Adrenal gland (tissue), 12 donors: Measurements from ENCODE around the gene DDX41. TPM values are rescaled to one million over a fixed set of nuclear protein-coding genes. Genes with fewer than 3 reads are reported as not detected.

Source experiments
- DNase-seq, 7 donors: peaks; one replicate each; pipeline ENCODE4 v3.0.0-alpha.2; 2019 to 2020
- H3K27ac ChIP-seq, 5 donors: fragments of 200-600 bp; sonication (generic) in 4 of 5; 1 replicate in 3 of 5; 2 replicates in 2 of 5; pipeline versions ENCODE4 v1.5.1 to v1.8.0; 2016 to 2020; ENCODE audit warnings: mild to moderate bottlenecking in 1 of 5
- H3K27me3 ChIP-seq: fragments of 200-600 bp; 2 replicates; pipeline ENCODE4 v1.8.0; 2021
- H3K36me3 ChIP-seq, 2 donors: fragments of 200-600 bp; replicated peaks in 1 of 2; 1 replicate in 1 of 2; 2 replicates in 1 of 2; pipeline versions ENCODE4 v1.5.1 to v1.8.0; 2018 to 2022
- H3K4me1 ChIP-seq, 2 donors: fragments of 200-600 bp; replicated peaks in 1 of 2; 1 replicate in 1 of 2; 2 replicates in 1 of 2; pipeline versions ENCODE4 v1.5.1 to v1.8.0; 2018 to 2021
- H3K4me3 ChIP-seq, 4 donors: fragments of 200-600 bp; sonication (generic) in 3 of 4; one replicate each; pipeline ENCODE4 v1.5.1; 2016 to 2018
- H3K9me3 ChIP-seq, 3 donors: fragments of 200-600 bp; sonication (generic) in 1 of 3; replicated peaks in 1 of 3; 1 replicate in 2 of 3; 2 replicates in 1 of 3; pipeline versions ENCODE4 v1.5.1 to v1.8.0; 2016 to 2021
- CTCF ChIP-seq, 6 experiments: fragments of 450-650 bp in 4 of 6; fragments of 200-600 bp in 2 of 6; sonication (generic) in 1 of 6; IDR thresholded peaks; 1 replicate in 5 of 6; 2 replicates in 1 of 6; pipeline versions ENCODE4 v1.5.1 to v1.8.0; 2016 to 2021; ENCODE audit warnings: antibody characterized with exemption in 6 of 6, mild to moderate bottlenecking in 2 of 6, moderate library complexity in 1 of 6
- POLR2A ChIP-seq, 2 donors: fragments of 450-650 bp; IDR thresholded peaks; one replicate each; pipeline ENCODE4 v1.6.1; 2017; ENCODE audit warnings: antibody characterized with exemption in 2 of 2, mild to moderate bottlenecking in 2 of 2, moderate library complexity in 1 of 2
- WGBS, 4 donors: extraction: QIAGEN DNeasy Blood & Tissue Kit in 2 of 4; methylation state at CpG; one replicate each; pipeline versions ENCODE4 v1.1.5 to v1.1.7; 2013 to 2017; 5-methylcytosine and 5-hydroxymethylcytosine counted together
- intact Hi-C, 2 donors: fragments of 100-400 bp; cut with DNase I; formaldehyde crosslinking; loops; one replicate each; pipeline versions ENCODE4 v1.14.1 to v1.15.0; 2022 to 2023
- polyA plus RNA-seq, 3 donors: library from polyadenylated mRNA; stranded (reverse); fragments of 200-250 nt in 2 of 3; fragments of 350-450 nt in 1 of 3; fragmentation: Illumina TruSeq in 1 of 3; extraction: RNeasy Lipid Tissue Mini Kit (QIAGEN cat#74804) in 1 of 3; gene quantifications; one replicate each; pipeline ENCODE4 v1.2.3, GENCODE V29; 2013 to 2014
- total RNA-seq, 9 donors: library from RNA; depleted of rRNA in 4 of 9; stranded (reverse); fragments of >200 nt in 4 of 9; fragments of 120-200 nt in 1 of 9; fragmentation: NEBNext Ultra II Directional in 1 of 9; extraction: Animal tissue kit (Norgen Biotek cat#: 25700) in 1 of 9; gene quantifications; one replicate each; pipeline versions ENCODE4 v1.1.0 to v1.2.4, GENCODE V29; 2013 to 2023
- donor health status: healthy with polysubstance abuse.
- donor health status: Bipolar disorder and iron deficiency.
- donor health status: DM: yes; HTN: yes; CAD: no.
- donor health status: DM: no; HTN: no; CAD: no.
- donor health status: DM: no; HTN: no; CAD: no.
- donor health status: DM: yes; HTN: yes; CAD: no.

DDX41 gene
- total and polyA plus RNA-seq, 12 donors = 47.0 to 180 (median 116) TPM

DNA sequence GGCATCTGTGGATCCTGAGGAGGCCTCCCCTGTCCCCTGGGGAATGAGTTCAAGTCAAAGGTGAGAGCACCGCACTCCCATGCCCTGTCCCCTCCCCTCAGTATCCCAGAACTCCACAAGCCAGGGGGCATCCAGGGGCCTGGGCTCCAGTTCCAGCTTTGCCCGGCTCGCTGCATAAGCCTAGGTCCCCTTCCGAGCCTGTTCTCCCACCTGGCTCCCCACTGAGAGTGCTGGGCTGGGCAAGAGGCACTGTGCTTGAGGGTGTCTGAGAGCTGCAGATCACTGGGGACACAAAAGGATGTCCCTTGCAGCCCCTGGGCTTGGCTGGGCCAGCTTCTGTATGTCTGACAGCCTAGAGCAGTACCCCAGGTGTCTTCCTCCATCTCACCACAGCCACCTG is 11.7 kb downstream of the DDX41 start:
- no peak for DNase-seq
- TF ChIP-seq CTCF (IDR thresholded peaks at IDR 0.05) (no peak), POLR2A (IDR thresholded peaks at IDR 0.05) (no peak)
- Histone ChIP-seq H3K27me3 (no peaks in the 10 kb centered on the region), H3K4me3 (no peak overlapping the region), H3K4me1 (peaks cover 0 to 5% of the 10 kb centered on the region in 2 donors), H3K27ac (no peak overlapping the region), H3K9me3 (no peaks in the 10 kb centered on the region), H3K36me3 (no peaks in the 10 kb centered on the region)
- 84 to 95% (median 91%) methylated on average over 3 to 4 of the region's 4 CpGs for WGBS, 4 donors
- intact Hi-C loops = no loop called here

DNA sequence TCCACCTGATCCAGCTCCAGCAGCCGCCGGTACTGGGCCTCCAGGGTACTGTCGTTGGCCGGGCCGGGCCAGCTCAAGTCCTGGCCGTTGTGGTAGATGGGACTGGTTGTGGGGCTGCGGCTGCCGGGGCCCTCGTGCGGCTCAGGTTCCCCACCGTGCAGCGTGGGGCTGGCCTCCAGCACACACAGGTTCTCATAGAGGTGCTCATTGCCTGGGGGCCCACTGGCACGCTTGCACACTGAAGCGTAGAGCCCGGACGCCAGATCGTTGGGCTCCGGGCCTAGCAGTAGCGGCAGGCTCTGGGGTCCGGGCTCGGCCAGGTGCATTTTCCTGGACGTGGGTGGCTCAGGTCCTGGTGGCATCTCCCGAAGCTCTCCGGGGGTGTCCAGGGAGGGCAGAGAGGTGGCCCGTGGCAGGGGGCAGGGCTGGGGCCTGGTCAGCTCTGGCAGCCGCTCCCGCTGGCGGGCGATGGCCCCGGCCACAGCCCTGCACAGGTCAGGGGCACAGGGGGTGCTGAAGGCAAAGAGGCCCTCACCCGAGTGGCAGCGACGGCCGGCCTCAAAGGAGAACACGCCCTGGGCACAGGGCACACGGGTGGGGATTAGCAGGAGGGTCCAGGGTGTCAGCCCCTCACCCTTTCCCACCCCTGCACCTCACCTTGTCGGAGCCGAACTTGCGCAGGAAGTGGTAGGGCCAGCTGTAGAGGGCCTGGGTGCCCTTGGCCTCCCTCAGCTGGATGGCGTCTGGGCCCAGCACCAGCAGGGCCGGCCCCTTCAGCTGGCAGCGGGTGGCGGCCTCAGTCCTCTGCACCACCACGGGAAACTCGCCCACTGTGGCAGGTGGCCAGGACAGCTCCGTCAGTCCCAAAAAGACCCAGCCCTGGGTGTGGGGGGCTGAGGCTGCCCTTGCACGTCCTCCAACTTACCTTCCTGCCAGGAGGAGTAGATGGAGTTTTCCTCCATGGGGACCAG is 12.4 kb downstream of the DDX41 start:
- intact Hi-C loops = loop anchor here (5.0 kb wide), 2 partner anchors 47 to 112 kb away; no protein-coding TSS in a partner anchor
- Histone ChIP-seq H3K27ac (no peak overlapping the region), H3K9me3 (no peaks in the 10 kb centered on the region), H3K27me3 (no peaks in the 10 kb centered on the region), H3K4me3 (no peak overlapping the region), H3K4me1 (peaks cover 0 to 5% of the 10 kb centered on the region in 2 donors), H3K36me3 (no peaks in the 10 kb centered on the region)
- DNase-seq = no peak
- 69 to 91% (median 88%) methylated on average over 4 to 47 of the region's 47 CpGs for WGBS, 4 donors
- no peak for TF ChIP-seq CTCF (IDR thresholded peaks at IDR 0.05)
- no peak for TF ChIP-seq POLR2A (IDR thresholded peaks at IDR 0.05)

- Histone ChIP-seq H3K4me1 (peaks cover 2 to 6% of the 10 kb centered on the region in 2 donors), H3K9me3 (no peaks in the 10 kb centered on the region), H3K27ac (no peak overlapping the region), H3K27me3 (no peaks in the 10 kb centered on the region), H3K4me3 (no peak overlapping the region), H3K36me3 (no peaks in the 10 kb centered on the region)
- intact Hi-C loops = loop anchor here (5.0 kb wide), 2 partner anchors 46 to 111 kb away; no protein-coding TSS in a partner anchor
- 71 to 83% (median 79%) methylated on average over 5 to 24 of the region's 24 CpGs for WGBS, 4 donors
- no peak for DNase-seq
- no peak for TF ChIP-seq CTCF (IDR thresholded peaks at IDR 0.05)
- TF ChIP-seq POLR2A (IDR thresholded peaks at IDR 0.05) = no peak
Observed at GRCh38 chr5:177503351-177504085, 13.2 kb downstream of the DDX41 start.

GRCh38 chr5:177502886-177503285 is 13.9 kb downstream of the DDX41 start:
- 71 to 81% (median 76%) methylated on average over 15 to 16 of the region's 16 CpGs for WGBS, 4 donors
- H3K27ac ChIP-seq = no peak overlapping the region
- H3K4me3 ChIP-seq = no peak overlapping the region
- peaks cover 8 to 13% of the 10 kb centered on the region in 2 donors for H3K4me1 ChIP-seq
- no peaks in the 10 kb centered on the region for H3K27me3 ChIP-seq
- no peaks in the 10 kb centered on the region for H3K36me3 ChIP-seq
- TF ChIP-seq POLR2A (IDR thresholded peaks at IDR 0.05) (no peak), CTCF (IDR thresholded peaks at IDR 0.05) (no peak)
- no peak for DNase-seq
- intact Hi-C loops = loop anchor here (5.0 kb wide), 2 partner anchors 46 to 111 kb away; no protein-coding TSS in a partner anchor
- no peaks in the 10 kb centered on the region for H3K9me3 ChIP-seq
